Spinal cord (tissue), 10 donors: ENCODE results near the gene PCTP. TPM values are rescaled to one million over a fixed set of nuclear protein-coding genes. Genes with fewer than 3 reads are reported as not detected.

Experiments
- DNase-seq, 6 donors: peaks; one replicate each; pipeline versions ENCODE4 v3.0.0 to v3.0.0-alpha.2; 2013 to 2015; ENCODE audit warnings: low spot score in 6 of 6, low read depth in 4 of 6
- H3K27ac ChIP-seq: one replicate; pipeline ENCODE4 v1.5.1; 2013; ENCODE audit warnings: low read depth, low read length, control low read depth
- H3K27me3 ChIP-seq: one replicate; pipeline ENCODE4 v1.6.1; 2013; ENCODE audit warnings: low read length; ENCODE audit not compliant: control insufficient read depth, insufficient read depth
- H3K36me3 ChIP-seq: one replicate; pipeline ENCODE4 v1.6.1; 2013; ENCODE audit warnings: low read length; ENCODE audit not compliant: control insufficient read depth, insufficient read depth
- H3K4me1 ChIP-seq: one replicate; pipeline ENCODE4 v1.6.1; 2013; ENCODE audit warnings: low read length; ENCODE audit not compliant: control insufficient read depth, insufficient read depth
- H3K4me3 ChIP-seq: one replicate; pipeline ENCODE4 v1.5.1; 2013; ENCODE audit warnings: low read depth, low read length, control low read depth
- H3K9me3 ChIP-seq: one replicate; pipeline ENCODE4 v1.6.1; 2013; ENCODE audit warnings: low read length; ENCODE audit not compliant: control insufficient read depth, insufficient read depth
- WGBS: methylation state at CpG from one replicate; pipeline ENCODE4 v1.1.5; 2013; ENCODE audit warnings: missing lambda C conversion rate; ENCODE audit not compliant: insufficient coverage; 5-methylcytosine and 5-hydroxymethylcytosine counted together
- polyA plus RNA-seq, 2 donors: library from polyadenylated mRNA; unstranded; fragments of 120-200 nt; gene quantifications; one replicate each; pipeline ENCODE4 v1.2.1, GENCODE V29; 2013; ENCODE audit not compliant: insufficient read length in 2 of 2
- total RNA-seq, 2 donors: library from RNA; depleted of rRNA in 1 of 2; stranded (reverse); fragments of 120-200 nt in 1 of 2; fragments of >200 nt in 1 of 2; gene quantifications; one replicate each; pipeline versions ENCODE4 v1.2.3 to v1.2.4, GENCODE V29; 2013 to 2014
- donor health status: healthy.

The PCTP gene
- total and polyA plus RNA-seq, 4 donors, result 11.0 to 20.3 (median 12.2) TPM

GRCh38 chr17:55726440-55726839 is 24.4 kb upstream of the PCTP start:
- Histone ChIP-seq H3K27ac (peak overlapping the region; percentile 74), H3K27me3 (no peaks in the 10 kb centered on the region), H3K36me3 (no peaks in the 10 kb centered on the region), H3K4me1 (peaks cover 3% of the 10 kb centered on the region), H3K9me3 (no peaks in the 10 kb centered on the region), H3K4me3 (no peak overlapping the region)
- no CpG with 5 or more reads among the region's 2 CpGs for WGBS
- DNase-seq, result peak in 3 of 6 donors; percentile 50 to 94 (median 88)

GRCh38 chr17:55727275-55727674 is 23.6 kb upstream of the PCTP start:
- Histone ChIP-seq H3K4me1 (peaks cover 9% of the 10 kb centered on the region), H3K27ac (peak overlapping the region; percentile 59), H3K27me3 (no peaks in the 10 kb centered on the region), H3K9me3 (no peaks in the 10 kb centered on the region), H3K4me3 (no peak overlapping the region), H3K36me3 (no peaks in the 10 kb centered on the region)
- no CpG with 5 or more reads among the region's 6 CpGs for WGBS
- DNase-seq, result no peak

- no peaks in the 10 kb centered on the region for H3K36me3 ChIP-seq
- H3K27ac ChIP-seq, result peak overlapping the region; percentile 59
- no peak overlapping the region for H3K4me3 ChIP-seq
- no peaks in the 10 kb centered on the region for H3K9me3 ChIP-seq
- peaks cover 9% of the 10 kb centered on the region for H3K4me1 ChIP-seq
- no peaks in the 10 kb centered on the region for H3K27me3 ChIP-seq
- no CpG with 5 or more reads among the region's 1 CpG for WGBS
- no peak for DNase-seq
Measured at GRCh38 chr17:55727920-55728319, 22.9 kb upstream of the PCTP start.

GRCh38 chr17:55728361-55728760 is 22.5 kb upstream of the PCTP start:
- WGBS, result 73% methylated on average over 5 of the region's 5 CpGs
- Histone ChIP-seq H3K36me3 (no peaks in the 10 kb centered on the region), H3K4me1 (peaks cover 9% of the 10 kb centered on the region), H3K9me3 (no peaks in the 10 kb centered on the region), H3K27ac (peak overlapping the region; percentile 52), H3K27me3 (no peaks in the 10 kb centered on the region), H3K4me3 (no peak overlapping the region)
- DNase-seq, result no peak

GRCh38 chr17:55728833-55729232 is 22.0 kb upstream of the PCTP start:
- Histone ChIP-seq H3K9me3 (no peaks in the 10 kb centered on the region), H3K27me3 (no peaks in the 10 kb centered on the region), H3K27ac (peak overlapping the region; percentile 52), H3K4me3 (no peak overlapping the region), H3K36me3 (no peaks in the 10 kb centered on the region), H3K4me1 (peaks cover 9% of the 10 kb centered on the region)
- WGBS, result 44% methylated on average over 5 of the region's 5 CpGs
- DNase-seq, result no peak

- no CpG with 5 or more reads among the region's 1 CpG for WGBS
- H3K36me3 ChIP-seq, result no peaks in the 10 kb centered on the region
- H3K9me3 ChIP-seq, result no peaks in the 10 kb centered on the region
- peaks cover 12% of the 10 kb centered on the region for H3K4me1 ChIP-seq
- no peaks in the 10 kb centered on the region for H3K27me3 ChIP-seq
- no peak overlapping the region for H3K4me3 ChIP-seq
- DNase-seq, result no peak
- no peak overlapping the region for H3K27ac ChIP-seq
Measured at GRCh38 chr17:55729484-55729883, 21.4 kb upstream of the PCTP start.

- no CpG with 5 or more reads among the region's 1 CpG for WGBS
- no peaks in the 10 kb centered on the region for H3K27me3 ChIP-seq
Measured at GRCh38 chr17:55730380-55730779, 20.5 kb upstream of the PCTP start.

GRCh38 chr17:55730808-55731207 is 20.0 kb upstream of the PCTP start:
- peak in 1 of 6 donors; percentile 30 for DNase-seq
- Histone ChIP-seq H3K27ac (peak overlapping the region; percentile 89), H3K9me3 (no peaks in the 10 kb centered on the region), H3K4me3 (no peak overlapping the region), H3K4me1 (peaks cover 11% of the 10 kb centered on the region), H3K27me3 (no peaks in the 10 kb centered on the region), H3K36me3 (no peaks in the 10 kb centered on the region)
- WGBS, result 17% methylated on average over 1 of the region's 3 CpGs

More at GRCh38 chr17:55730380-55730779, 20.5 kb upstream of the PCTP start:
- H3K9me3 ChIP-seq, result no peaks in the 10 kb centered on the region
- peak overlapping the region; percentile 89 for H3K27ac ChIP-seq
- DNase-seq, result no peak
- H3K36me3 ChIP-seq, result no peaks in the 10 kb centered on the region
- H3K4me3 ChIP-seq, result no peak overlapping the region
- H3K4me1 ChIP-seq, result peaks cover 11% of the 10 kb centered on the region

- Histone ChIP-seq H3K27me3 (no peaks in the 10 kb centered on the region), H3K27ac (peak overlapping the region; percentile 89), H3K4me1 (peaks cover 11% of the 10 kb centered on the region), H3K4me3 (peak overlapping the region; percentile 14), H3K36me3 (no peaks in the 10 kb centered on the region), H3K9me3 (no peaks in the 10 kb centered on the region)
- DNase-seq, result peak in 2 of 6 donors; percentile 45 to 74
- WGBS, result 11% methylated on average over 9 of the region's 10 CpGs
Measured at GRCh38 chr17:55731586-55732250, 19.1 kb upstream of the PCTP start.

GRCh38 chr17:55734128-55734781 is 16.6 kb upstream of the PCTP start:
- WGBS, result 40% methylated on average over 1 of the region's 4 CpGs

More at GRCh38 chr17:55734128-55734781, 16.6 kb upstream of the PCTP start:
- peaks cover 11% of the 10 kb centered on the region for H3K4me1 ChIP-seq
- H3K4me3 ChIP-seq, result no peak overlapping the region
- peak overlapping the region; percentile 89 for H3K27ac ChIP-seq
- H3K36me3 ChIP-seq, result no peaks in the 10 kb centered on the region
- H3K9me3 ChIP-seq, result no peaks in the 10 kb centered on the region
- H3K27me3 ChIP-seq, result no peaks in the 10 kb centered on the region
- peak in 2 of 6 donors; percentile 76 to 79 for DNase-seq
